ENCODE measurements around the gene SERP2.

DNA sequence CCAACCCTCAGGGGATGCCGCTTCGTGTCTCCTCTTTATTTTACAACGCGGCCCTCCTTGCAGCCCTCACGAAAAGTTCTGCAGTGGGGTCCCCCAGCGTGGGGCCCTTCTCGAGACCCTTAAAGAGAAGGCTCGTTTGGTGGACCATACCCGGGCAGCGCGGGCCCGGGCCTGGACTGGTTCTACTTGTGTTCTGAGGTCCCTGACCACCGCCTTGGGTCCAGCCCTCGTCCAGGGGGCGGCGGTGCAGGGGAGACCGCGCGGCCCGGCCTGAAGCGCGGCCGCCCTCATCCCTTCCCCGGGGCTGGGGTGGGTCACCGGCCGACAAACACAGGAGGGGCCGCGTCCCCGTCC is 400 bp upstream of the SERP2 start:
- TF ChIP-seq, protein P1, sequence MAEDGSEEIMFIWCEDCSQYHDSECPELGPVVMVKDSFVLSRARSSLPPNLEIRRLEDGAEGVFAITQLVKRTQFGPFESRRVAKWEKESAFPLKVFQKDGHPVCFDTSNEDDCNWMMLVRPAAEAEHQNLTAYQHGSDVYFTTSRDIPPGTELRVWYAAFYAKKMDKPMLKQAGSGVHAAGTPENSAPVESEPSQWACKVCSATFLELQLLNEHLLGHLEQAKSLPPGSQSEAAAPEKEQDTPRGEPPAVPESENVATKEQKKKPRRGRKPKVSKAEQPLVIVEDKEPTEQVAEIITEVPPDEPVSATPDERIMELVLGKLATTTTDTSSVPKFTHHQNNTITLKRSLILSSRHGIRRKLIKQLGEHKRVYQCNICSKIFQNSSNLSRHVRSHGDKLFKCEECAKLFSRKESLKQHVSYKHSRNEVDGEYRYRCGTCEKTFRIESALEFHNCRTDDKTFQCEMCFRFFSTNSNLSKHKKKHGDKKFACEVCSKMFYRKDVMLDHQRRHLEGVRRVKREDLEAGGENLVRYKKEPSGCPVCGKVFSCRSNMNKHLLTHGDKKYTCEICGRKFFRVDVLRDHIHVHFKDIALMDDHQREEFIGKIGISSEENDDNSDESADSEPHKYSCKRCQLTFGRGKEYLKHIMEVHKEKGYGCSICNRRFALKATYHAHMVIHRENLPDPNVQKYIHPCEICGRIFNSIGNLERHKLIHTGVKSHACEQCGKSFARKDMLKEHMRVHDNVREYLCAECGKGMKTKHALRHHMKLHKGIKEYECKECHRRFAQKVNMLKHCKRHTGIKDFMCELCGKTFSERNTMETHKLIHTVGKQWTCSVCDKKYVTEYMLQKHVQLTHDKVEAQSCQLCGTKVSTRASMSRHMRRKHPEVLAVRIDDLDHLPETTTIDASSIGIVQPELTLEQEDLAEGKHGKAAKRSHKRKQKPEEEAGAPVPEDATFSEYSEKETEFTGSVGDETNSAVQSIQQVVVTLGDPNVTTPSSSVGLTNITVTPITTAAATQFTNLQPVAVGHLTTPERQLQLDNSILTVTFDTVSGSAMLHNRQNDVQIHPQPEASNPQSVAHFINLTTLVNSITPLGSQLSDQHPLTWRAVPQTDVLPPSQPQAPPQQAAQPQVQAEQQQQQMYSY (CRISPR knock-in tag; IDR thresholded peaks at IDR 0.05), result no peak
- TF ChIP-seq, protein P2, sequence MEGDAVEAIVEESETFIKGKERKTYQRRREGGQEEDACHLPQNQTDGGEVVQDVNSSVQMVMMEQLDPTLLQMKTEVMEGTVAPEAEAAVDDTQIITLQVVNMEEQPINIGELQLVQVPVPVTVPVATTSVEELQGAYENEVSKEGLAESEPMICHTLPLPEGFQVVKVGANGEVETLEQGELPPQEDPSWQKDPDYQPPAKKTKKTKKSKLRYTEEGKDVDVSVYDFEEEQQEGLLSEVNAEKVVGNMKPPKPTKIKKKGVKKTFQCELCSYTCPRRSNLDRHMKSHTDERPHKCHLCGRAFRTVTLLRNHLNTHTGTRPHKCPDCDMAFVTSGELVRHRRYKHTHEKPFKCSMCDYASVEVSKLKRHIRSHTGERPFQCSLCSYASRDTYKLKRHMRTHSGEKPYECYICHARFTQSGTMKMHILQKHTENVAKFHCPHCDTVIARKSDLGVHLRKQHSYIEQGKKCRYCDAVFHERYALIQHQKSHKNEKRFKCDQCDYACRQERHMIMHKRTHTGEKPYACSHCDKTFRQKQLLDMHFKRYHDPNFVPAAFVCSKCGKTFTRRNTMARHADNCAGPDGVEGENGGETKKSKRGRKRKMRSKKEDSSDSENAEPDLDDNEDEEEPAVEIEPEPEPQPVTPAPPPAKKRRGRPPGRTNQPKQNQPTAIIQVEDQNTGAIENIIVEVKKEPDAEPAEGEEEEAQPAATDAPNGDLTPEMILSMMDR (CRISPR knock-in tag; IDR thresholded peaks at IDR 0.05), result no peak
- TF ChIP-seq HNRNPH1 (optimal IDR thresholded peaks at IDR 0.05; ENCODE audit: low read depth, low read length), result no peak
- TF ChIP-seq AKAP8 (CRISPR knock-in tag; IDR thresholded peaks at IDR 0.05), result no peak
- TF ChIP-seq NFYC (CRISPR knock-in tag; IDR thresholded peaks at IDR 0.05), result no peak
- no peak for TF ChIP-seq JUND (CRISPR knock-in tag; IDR thresholded peaks at IDR 0.05)
- TF ChIP-seq, protein P3, sequence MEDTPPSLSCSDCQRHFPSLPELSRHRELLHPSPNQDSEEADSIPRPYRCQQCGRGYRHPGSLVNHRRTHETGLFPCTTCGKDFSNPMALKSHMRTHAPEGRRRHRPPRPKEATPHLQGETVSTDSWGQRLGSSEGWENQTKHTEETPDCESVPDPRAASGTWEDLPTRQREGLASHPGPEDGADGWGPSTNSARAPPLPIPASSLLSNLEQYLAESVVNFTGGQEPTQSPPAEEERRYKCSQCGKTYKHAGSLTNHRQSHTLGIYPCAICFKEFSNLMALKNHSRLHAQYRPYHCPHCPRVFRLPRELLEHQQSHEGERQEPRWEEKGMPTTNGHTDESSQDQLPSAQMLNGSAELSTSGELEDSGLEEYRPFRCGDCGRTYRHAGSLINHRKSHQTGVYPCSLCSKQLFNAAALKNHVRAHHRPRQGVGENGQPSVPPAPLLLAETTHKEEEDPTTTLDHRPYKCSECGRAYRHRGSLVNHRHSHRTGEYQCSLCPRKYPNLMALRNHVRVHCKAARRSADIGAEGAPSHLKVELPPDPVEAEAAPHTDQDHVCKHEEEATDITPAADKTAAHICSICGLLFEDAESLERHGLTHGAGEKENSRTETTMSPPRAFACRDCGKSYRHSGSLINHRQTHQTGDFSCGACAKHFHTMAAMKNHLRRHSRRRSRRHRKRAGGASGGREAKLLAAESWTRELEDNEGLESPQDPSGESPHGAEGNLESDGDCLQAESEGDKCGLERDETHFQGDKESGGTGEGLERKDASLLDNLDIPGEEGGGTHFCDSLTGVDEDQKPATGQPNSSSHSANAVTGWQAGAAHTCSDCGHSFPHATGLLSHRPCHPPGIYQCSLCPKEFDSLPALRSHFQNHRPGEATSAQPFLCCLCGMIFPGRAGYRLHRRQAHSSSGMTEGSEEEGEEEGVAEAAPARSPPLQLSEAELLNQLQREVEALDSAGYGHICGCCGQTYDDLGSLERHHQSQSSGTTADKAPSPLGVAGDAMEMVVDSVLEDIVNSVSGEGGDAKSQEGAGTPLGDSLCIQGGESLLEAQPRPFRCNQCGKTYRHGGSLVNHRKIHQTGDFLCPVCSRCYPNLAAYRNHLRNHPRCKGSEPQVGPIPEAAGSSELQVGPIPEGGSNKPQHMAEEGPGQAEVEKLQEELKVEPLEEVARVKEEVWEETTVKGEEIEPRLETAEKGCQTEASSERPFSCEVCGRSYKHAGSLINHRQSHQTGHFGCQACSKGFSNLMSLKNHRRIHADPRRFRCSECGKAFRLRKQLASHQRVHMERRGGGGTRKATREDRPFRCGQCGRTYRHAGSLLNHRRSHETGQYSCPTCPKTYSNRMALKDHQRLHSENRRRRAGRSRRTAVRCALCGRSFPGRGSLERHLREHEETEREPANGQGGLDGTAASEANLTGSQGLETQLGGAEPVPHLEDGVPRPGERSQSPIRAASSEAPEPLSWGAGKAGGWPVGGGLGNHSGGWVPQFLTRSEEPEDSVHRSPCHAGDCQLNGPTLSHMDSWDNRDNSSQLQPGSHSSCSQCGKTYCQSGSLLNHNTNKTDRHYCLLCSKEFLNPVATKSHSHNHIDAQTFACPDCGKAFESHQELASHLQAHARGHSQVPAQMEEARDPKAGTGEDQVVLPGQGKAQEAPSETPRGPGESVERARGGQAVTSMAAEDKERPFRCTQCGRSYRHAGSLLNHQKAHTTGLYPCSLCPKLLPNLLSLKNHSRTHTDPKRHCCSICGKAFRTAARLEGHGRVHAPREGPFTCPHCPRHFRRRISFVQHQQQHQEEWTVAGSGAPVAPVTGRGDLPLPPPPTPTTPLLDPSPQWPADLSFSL (CRISPR knock-in tag; IDR thresholded peaks at IDR 0.05), result no peak

All from HepG2 (cell line).